Measurements from ENCODE around the gene ATP13A3.

ATP13A3 gene

GRCh38 chr3:194424953-194425352 lies 61.8 kb downstream of the ATP13A3 start:
- no peak for TF ChIP-seq CTCF (IDR thresholded peaks at IDR 0.05; ENCODE audit: insufficient read depth, low read depth, low read length, missing control alignments)
- DNase-seq (ENCODE audit: low read depth): no peak
- H3K4me3 ChIP-seq (ENCODE audit: low read length): no peak overlapping the region

GRCh38 chr3:194424373-194424772 lies 62.4 kb downstream of the ATP13A3 start:
- DNase-seq (ENCODE audit: low read depth): no peak
- no peak for TF ChIP-seq CTCF (IDR thresholded peaks at IDR 0.05; ENCODE audit: insufficient read depth, low read depth, low read length, missing control alignments)
- H3K4me3 ChIP-seq (ENCODE audit: low read length): no peak overlapping the region

- no peak for DNase-seq (ENCODE audit: low read depth)
- no peak for TF ChIP-seq CTCF (IDR thresholded peaks at IDR 0.05; ENCODE audit: insufficient read depth, low read depth, low read length, missing control alignments)
- no peak overlapping the region for H3K4me3 ChIP-seq (ENCODE audit: low read length)
Measured at GRCh38 chr3:194423317-194423716, 63.5 kb downstream of the ATP13A3 start.

- no peak for TF ChIP-seq CTCF (IDR thresholded peaks at IDR 0.05; ENCODE audit: insufficient read depth, low read depth, low read length, missing control alignments)
- DNase-seq (ENCODE audit: low read depth): no peak
- H3K4me3 ChIP-seq (ENCODE audit: low read length): no peak overlapping the region
Measured at GRCh38 chr3:194422188-194422587, 64.6 kb downstream of the ATP13A3 start.

- TF ChIP-seq CTCF (IDR thresholded peaks at IDR 0.05; ENCODE audit: insufficient read depth, low read depth, low read length, missing control alignments): no peak
- DNase-seq (ENCODE audit: low read depth): no peak
- no peak overlapping the region for H3K4me3 ChIP-seq (ENCODE audit: low read length)
Measured at GRCh38 chr3:194418671-194419070, 68.1 kb downstream of the ATP13A3 start.

- no peak for TF ChIP-seq CTCF (IDR thresholded peaks at IDR 0.05; ENCODE audit: insufficient read depth, low read depth, low read length, missing control alignments)
- H3K4me3 ChIP-seq (ENCODE audit: low read length): no peak overlapping the region
- DNase-seq (ENCODE audit: low read depth): peak; percentile 48
Measured at GRCh38 chr3:194407423-194407822, 79.4 kb downstream of the ATP13A3 start.

- H3K4me3 ChIP-seq (ENCODE audit: low read length): no peak overlapping the region
- no peak for TF ChIP-seq CTCF (IDR thresholded peaks at IDR 0.05; ENCODE audit: insufficient read depth, low read depth, low read length, missing control alignments)
- DNase-seq (ENCODE audit: low read depth): no peak
Measured at GRCh38 chr3:194405766-194406165, 81.0 kb downstream of the ATP13A3 start.
